EL (cell line): ENCODE data around the gene SGO2.

Experiments used
- DNase-seq: peaks from one replicate; pipeline ENCODE4 v3.0.0-alpha.2; 2016

SGO2 gene

GRCh38 chr2:200525882-200526651, at the start of gene SGO2:
Gene SGO2, plus strand, starts transcription at chr2:200526207. Its CDS starts 6,769 bp downstream, at chr2:200532976.
- peak; percentile 96 for DNase-seq

GRCh38 chr2:200476836-200477235, 49.2 kb upstream of the SGO2 start:
- DNase-seq, result no peak

- no peak for DNase-seq
Observed at GRCh38 chr2:200477667-200478131, 48.3 kb upstream of the SGO2 start.

GRCh38 chr2:200479692-200480265, 46.2 kb upstream of the SGO2 start:
- peak; percentile 82 for DNase-seq

GRCh38 chr2:200482194-200482593, 43.8 kb upstream of the SGO2 start:
- no peak for DNase-seq

GRCh38 chr2:200483729-200484198, 42.2 kb upstream of the SGO2 start:
- DNase-seq, result no peak

- DNase-seq, result no peak
Observed at GRCh38 chr2:200484934-200485333, 41.1 kb upstream of the SGO2 start.

GRCh38 chr2:200486529-200486928, 39.5 kb upstream of the SGO2 start:
- no peak for DNase-seq

- DNase-seq, result no peak
Observed at GRCh38 chr2:200488169-200488568, 37.8 kb upstream of the SGO2 start.

GRCh38 chr2:200490001-200490400, 36.0 kb upstream of the SGO2 start:
- no peak for DNase-seq

GRCh38 chr2:200492656-200493055, 33.4 kb upstream of the SGO2 start:
- DNase-seq, result no peak

- no peak for DNase-seq
Observed at GRCh38 chr2:200494048-200494447, 32.0 kb upstream of the SGO2 start.

- no peak for DNase-seq
Observed at GRCh38 chr2:200496696-200497095, 29.3 kb upstream of the SGO2 start.

GRCh38 chr2:200498402-200499162, 27.4 kb upstream of the SGO2 start:
- no peak for DNase-seq

- DNase-seq, result no peak
Observed at GRCh38 chr2:200502196-200502595, 23.8 kb upstream of the SGO2 start.

GRCh38 chr2:200506679-200507078, 19.3 kb upstream of the SGO2 start:
- no peak for DNase-seq

GRCh38 chr2:200507179-200507578, 18.8 kb upstream of the SGO2 start:
- DNase-seq, result no peak

GRCh38 chr2:200509235-200509611, 16.8 kb upstream of the SGO2 start:
- DNase-seq, result peak; percentile 19

GRCh38 chr2:200509612-200510433, 16.2 kb upstream of the SGO2 start, which contains the start of gene KCTD18:
Gene KCTD18, minus strand, starts transcription at chr2:200510068. Its CDS starts 3,052 bp downstream, at chr2:200507016.
- DNase-seq, result peak; percentile 85

GRCh38 chr2:200515155-200515554, 10.9 kb upstream of the SGO2 start:
- DNase-seq, result no peak

- DNase-seq, result no peak
Observed at GRCh38 chr2:200523158-200523557, 2.8 kb upstream of the SGO2 start.

GRCh38 chr2:200523604-200524003, 2.4 kb upstream of the SGO2 start:
- no peak for DNase-seq

- DNase-seq, result no peak
Observed at GRCh38 chr2:200525066-200525465, 941 bp upstream of the SGO2 start.
